ENCODE measurements around the gene SPG7.

Gene SPG7

GRCh38 chr16:89507214-89507833 lies 879 bp upstream of the SPG7 start:
- ChIA-PET POLR2A (interaction anchor here (0.5 to 2.5 kb wide), 9 partner anchors 10 to 193 kb away, joined by 3 to 11 read pairs (median 5); partner anchors contain the start of gene ANKRD11), CTCF (interaction anchor here (0.5 to 0.6 kb wide), 3 partner anchors 11 to 287 kb away, joined by 3 to 6 read pairs (median 4); no protein-coding TSS in a partner anchor)
- H3K4me3 ChIP-seq (ENCODE audit: low read depth, low read length), result peak overlapping the region; percentile 86
- TF ChIP-seq ZNF692 (tag by site-specific recombination; IDR thresholded peaks at IDR 0.05) (0 out of 2 replicates have a peak, but pooled peaks have one; percentile 5), ZNF580 (tag by site-specific recombination; IDR thresholded peaks at IDR 0.05) (no peak)
- H3K36me3 ChIP-seq (ENCODE audit: control insufficient read depth in 2 of 2, insufficient read depth in 1 of 2, low read length in 2 of 2), result peaks cover 12 to 21% of the 10 kb centered on the region in 2 experiments; a peak in 2 of 3 replicates
- H3K4me1 ChIP-seq (ENCODE audit: control insufficient read depth, insufficient read depth, low read length), result no peaks in the 10 kb centered on the region
- no peaks in the 10 kb centered on the region for H3K9me3 ChIP-seq (ENCODE audit: control insufficient read depth, insufficient read depth, low read depth, low read length)
- H3K27ac ChIP-seq (ENCODE audit: extremely low read depth, low read depth, low read length), result peak overlapping the region; percentile 80

GRCh38 chr16:89510526-89510925 lies 2.3 kb downstream of the SPG7 start:
- Histone ChIP-seq H3K4me3 (ENCODE audit: low read depth, low read length) (no peak overlapping the region), H3K36me3 (ENCODE audit: control insufficient read depth in 2 of 2, insufficient read depth in 1 of 2, low read length in 2 of 2) (peaks cover 24 to 40% of the 10 kb centered on the region in 2 experiments; a peak in 2 of 3 replicates), H3K4me1 (ENCODE audit: control insufficient read depth, insufficient read depth, low read length) (no peaks in the 10 kb centered on the region), H3K27ac (ENCODE audit: extremely low read depth, low read depth, low read length) (no peak overlapping the region), H3K9me3 (ENCODE audit: control insufficient read depth, insufficient read depth, low read depth, low read length) (no peaks in the 10 kb centered on the region)
- no peak for TF ChIP-seq ZIC2 (tag by site-specific recombination; IDR thresholded peaks at IDR 0.05)
- POLR2A ChIA-PET, result interaction anchor here (0.6 kb wide), 1 partner anchor 188 kb away, joined by 3 read pairs; no protein-coding TSS in a partner anchor
- CTCF ChIA-PET, result interaction anchor here (0.6 to 1.6 kb wide), 3 partner anchors 12 to 222 kb away, joined by 4 to 6 read pairs (median 4); no protein-coding TSS in a partner anchor

GRCh38 chr16:89511374-89511773 lies 3.2 kb downstream of the SPG7 start:
- no peak for TF ChIP-seq ZNF488 (tag by site-specific recombination; IDR thresholded peaks at IDR 0.05)
- TF ChIP-seq KLF1 (tag by site-specific recombination; IDR thresholded peaks at IDR 0.05), result no peak
- TF ChIP-seq ZNF223 (tag by site-specific recombination; IDR thresholded peaks at IDR 0.05), result no peak
- no peak for TF ChIP-seq ZNF513 (tag by site-specific recombination; IDR thresholded peaks at IDR 0.05)
- TF ChIP-seq ZNF211 (tag by site-specific recombination; IDR thresholded peaks at IDR 0.05; ENCODE audit: low read depth), result no peak
- TF ChIP-seq ZNF529 (tag by site-specific recombination; IDR thresholded peaks at IDR 0.05; ENCODE audit: insufficient replicate concordance), result no peak
- TF ChIP-seq ZNF704 (tag by site-specific recombination; IDR thresholded peaks at IDR 0.05), result no peak
- TF ChIP-seq ZBTB8A (tag by site-specific recombination; IDR thresholded peaks at IDR 0.05), result no peak
- no peak for TF ChIP-seq AEBP2 (tag by site-specific recombination; IDR thresholded peaks at IDR 0.05; ENCODE audit: borderline replicate concordance)
- no peak for TF ChIP-seq GLI2 (tag by site-specific recombination; IDR thresholded peaks at IDR 0.05; ENCODE audit: borderline replicate concordance, low read depth)
- Histone ChIP-seq H3K9me3 (ENCODE audit: control insufficient read depth, insufficient read depth, low read depth, low read length) (no peaks in the 10 kb centered on the region), H3K36me3 (ENCODE audit: control insufficient read depth in 2 of 2, insufficient read depth in 1 of 2, low read length in 2 of 2) (peaks cover 32 to 48% of the 10 kb centered on the region in 2 experiments; a peak in 2 of 3 replicates), H3K27ac (ENCODE audit: extremely low read depth, low read depth, low read length) (no peak overlapping the region), H3K4me1 (ENCODE audit: control insufficient read depth, insufficient read depth, low read length) (no peaks in the 10 kb centered on the region), H3K4me3 (ENCODE audit: low read depth, low read length) (no peak overlapping the region)
- ChIA-PET POLR2A (no interaction called here), CTCF (interaction anchor here (1.6 kb wide), 1 partner anchor 222 kb away, joined by 4 read pairs; no protein-coding TSS in a partner anchor)

Measured in HEK293 (cell line).